HCT116 (cell line): ENCODE measurements around the gene AHSP. TPM values are rescaled to one million over a fixed set of nuclear protein-coding genes. Genes with fewer than 3 reads are reported as not detected.

Experiments
- ATAC-seq: fragments of 200-7000 bp; cut with Tn5 transposase; 2 replicates; pipeline ENCODE4 v1.9.1; 2020; ENCODE audit warnings: mild to moderate bottlenecking, moderate library complexity
- BruUV-seq: library from RNA; stranded (reverse); fragments of 400-500 nt; replicated peaks from 2 replicates; lab custom pipeline; 2021; lab: Mats Ljungman, UMichigan
- CTCF ChIA-PET: fragments of 300-600 bp; sonication (Branson Sonifier 250); formaldehyde crosslinking; loops from one replicate; lab custom pipeline; 2021; ENCODE audit warnings: antibody characterized with exemption; lab: Charles Lee
- POLR2A ChIA-PET: fragments of 300-600, 350-600 bp; sonication (Branson Sonifier 250); formaldehyde crosslinking; loops from one replicate; lab custom pipeline; 2021; ENCODE audit warnings: antibody characterized with exemption; lab: Charles Lee
- RAD21 ChIA-PET, 2 experiments: fragments of 300-600 bp; sonication (Branson Sonifier 250); formaldehyde crosslinking; loops; one replicate each; lab custom pipeline; 2023; ENCODE audit warnings: low total read pairs in 2 of 2; ENCODE audit not compliant: uncharacterized antibody in 2 of 2, unreplicated experiment in 2 of 2, low non-redundant PET in 1 of 2; lab: Charles Lee
- DNase-seq: peaks from one replicate; pipeline ENCODE4 v3.0.0-alpha.2; 2010; ENCODE audit warnings: low read depth, low spot score
- H2AFZ ChIP-seq: fragments of 200-600 bp; shearing (Covaris generic), sonication (generic); 2 replicates; pipeline ENCODE4 v1.6.1; 2017; ENCODE audit warnings: low read depth, mixed run types, mixed read lengths, antibody characterized with exemption, low read length; ENCODE audit not compliant: poor library complexity, severe bottlenecking
- H3K27ac ChIP-seq: 2 replicates; pipeline ENCODE4 v1.5.1; 2012; ENCODE audit warnings: low read depth, low read length
- H3K27me3 ChIP-seq: fragments of 200-600 bp; sonication (generic); 2 replicates; pipeline ENCODE4 v1.6.1; 2016; ENCODE audit warnings: mixed run types, low read length, mixed read lengths; ENCODE audit not compliant: insufficient read depth
- H3K36me3 ChIP-seq, 2 experiments: fragments of 200-500 bp in 1 of 2; fragments of 200-600 bp in 1 of 2; sonication (Bioruptor generic) in 1 of 2; sonication (generic) in 1 of 2; 2 replicates each; pipeline versions ENCODE4 v1.5.1 to v1.6.1; 2014 to 2016; ENCODE audit warnings: low read length in 2 of 2, inconsistent platforms in 1 of 2, mixed read lengths in 1 of 2, mixed run types in 1 of 2; ENCODE audit not compliant: insufficient read depth in 2 of 2, control insufficient read depth in 1 of 2
- H3K4me1 ChIP-seq, 2 experiments: fragments of 200-600 bp in 1 of 2; sonication (generic) in 1 of 2; 2 replicates each; pipeline versions ENCODE4 v1.5.1 to v1.6.1; 2012 to 2017; ENCODE audit warnings: low read length in 2 of 2, inconsistent platforms in 1 of 2, mild to moderate bottlenecking in 1 of 2, mixed read lengths in 1 of 2, mixed run types in 1 of 2, moderate library complexity in 1 of 2; ENCODE audit not compliant: insufficient read depth in 2 of 2, control insufficient read depth in 1 of 2
- H3K4me2 ChIP-seq: fragments of 200-600 bp; sonication (generic); 2 replicates; pipeline ENCODE4 v1.6.1; 2017; ENCODE audit warnings: mixed run types, low read length, mixed read lengths
- H3K4me3 ChIP-seq, 2 experiments: fragments of 200-600 bp in 1 of 2; sonication (generic) in 1 of 2; replicated peaks in 1 of 2; 2 replicates each; pipeline ENCODE4 v1.5.1; 2011 to 2016; ENCODE audit warnings: low read length in 2 of 2, control low read depth in 1 of 2, low read depth in 1 of 2, mild to moderate bottlenecking in 1 of 2, mixed read lengths in 1 of 2, mixed run types in 1 of 2
- H3K79me2 ChIP-seq: fragments of 200-600 bp; sonication (generic); 2 replicates; pipeline ENCODE4 v1.6.1; 2017; ENCODE audit warnings: mild to moderate bottlenecking, mixed run types, low read length, moderate library complexity, mixed read lengths; ENCODE audit not compliant: insufficient read depth
- H3K9ac ChIP-seq: fragments of 200-600 bp; sonication (generic); 2 replicates; pipeline ENCODE4 v1.6.1; 2016; ENCODE audit warnings: low read length, mixed read lengths
- H3K9me2 ChIP-seq: fragments of 200-600 bp; sonication (generic), shearing (Covaris generic); 2 replicates; pipeline ENCODE4 v1.6.1; 2017; ENCODE audit warnings: mixed run types, mild to moderate bottlenecking, moderate library complexity; ENCODE audit not compliant: insufficient read depth
- H3K9me3 ChIP-seq, 2 experiments: fragments of 200-500 bp in 1 of 2; fragments of 200-600 bp in 1 of 2; sonication (Bioruptor generic) in 1 of 2; sonication (generic) in 1 of 2; 2 replicates each; pipeline ENCODE4 v1.6.1; 2014 to 2017; ENCODE audit warnings: low read length in 2 of 2, mixed read lengths in 2 of 2, inconsistent platforms in 1 of 2, low read depth in 1 of 2, mild to moderate bottlenecking in 1 of 2, mixed run types in 1 of 2, moderate library complexity in 1 of 2; ENCODE audit not compliant: control insufficient read depth in 1 of 2, insufficient read depth in 1 of 2
- H4K20me1 ChIP-seq: fragments of 200-600 bp; sonication (generic), shearing (Covaris generic); 2 replicates; pipeline ENCODE4 v1.6.1; 2017; ENCODE audit warnings: mixed run types, mild to moderate bottlenecking, moderate library complexity; ENCODE audit not compliant: insufficient read depth
- ATF3 ChIP-seq: IDR thresholded peaks from 2 replicates; pipeline ENCODE4 v1.6.1; 2012
- CBX3 ChIP-seq: IDR thresholded peaks from 2 replicates; pipeline ENCODE4 v1.6.1; 2012; ENCODE audit warnings: low read depth
- CTCF ChIP-seq, 3 experiments: fragments of 200-600 bp in 1 of 3; sonication (generic) in 1 of 3; IDR thresholded peaks in 2 of 3; conservative IDR thresholded peaks in 1 of 3; 2 replicates each; pipeline ENCODE4 v1.5.1; 2012 to 2017; ENCODE audit warnings: low read depth in 2 of 3, low read length in 2 of 3, antibody characterized with exemption in 1 of 3, borderline replicate concordance in 1 of 3, control low read depth in 1 of 3, mild to moderate bottlenecking in 1 of 3, mixed read lengths in 1 of 3, mixed run types in 1 of 3, moderate library complexity in 1 of 3; ENCODE audit not compliant: insufficient read depth in 1 of 3
- EGR1 ChIP-seq: IDR thresholded peaks from 2 replicates; pipeline ENCODE4 v1.6.1; 2012; ENCODE audit warnings: low read depth
- ELF1 ChIP-seq: IDR thresholded peaks from 2 replicates; pipeline ENCODE4 v1.6.1; 2012; ENCODE audit warnings: low read depth, borderline replicate concordance
- EZH2 ChIP-seq: fragments of 200-600 bp; sonication (generic); IDR thresholded peaks from 2 replicates; pipeline ENCODE4 v1.6.1; 2017; ENCODE audit warnings: antibody characterized with exemption, mixed run types
- EZH2phosphoT487 ChIP-seq: fragments of 200-600 bp; IDR thresholded peaks from 2 replicates; pipeline ENCODE4 v1.6.1; 2018; ENCODE audit warnings: antibody characterized with exemption, borderline replicate concordance
- FOSL1 ChIP-seq: IDR thresholded peaks from 2 replicates; pipeline ENCODE4 v1.6.1; 2012; ENCODE audit warnings: low read depth
- MAX ChIP-seq: IDR thresholded peaks from 2 replicates; pipeline ENCODE4 v1.6.1; 2012
- POLR2AphosphoS5 ChIP-seq: IDR thresholded peaks from 2 replicates; pipeline ENCODE4 v1.6.1; 2011; ENCODE audit warnings: mild to moderate bottlenecking, low read depth, low read length, moderate library complexity
- RAD21 ChIP-seq: IDR thresholded peaks from 2 replicates; pipeline ENCODE4 v1.6.1; 2012; ENCODE audit warnings: low read depth, mild to moderate bottlenecking
- SIN3A ChIP-seq: IDR thresholded peaks from 2 replicates; pipeline ENCODE4 v1.6.1; 2012; ENCODE audit warnings: low read depth
- SP1 ChIP-seq: IDR thresholded peaks from 2 replicates; pipeline ENCODE4 v1.6.1; 2012; ENCODE audit warnings: low read depth
- SRF ChIP-seq: IDR thresholded peaks from 2 replicates; pipeline ENCODE4 v1.6.1; 2012; ENCODE audit warnings: low read depth
- TCF7L2 ChIP-seq: IDR thresholded peaks from 2 replicates; pipeline ENCODE4 v1.7.0; 2011; ENCODE audit warnings: borderline replicate concordance, inconsistent platforms; ENCODE audit not compliant: insufficient read depth, insufficient read length; ENCODE audit errors: extremely low read depth
- YY1 ChIP-seq: IDR thresholded peaks from 2 replicates; pipeline ENCODE4 v1.6.1; 2011; ENCODE audit warnings: low read length, low read depth, moderate library complexity, mild to moderate bottlenecking; ENCODE audit not compliant: insufficient replicate concordance; ENCODE audit errors: extremely low read depth
- ZFX ChIP-seq: fragments of 450-650 bp; IDR thresholded peaks from 2 replicates; pipeline ENCODE4 v1.6.1; 2017
- ZNF274 ChIP-seq: fragments of 200-500 bp; sonication (Bioruptor generic); IDR thresholded peaks from 2 replicates; pipeline ENCODE4 v1.6.1; 2014; ENCODE audit warnings: mild to moderate bottlenecking, low read depth, low read length, inconsistent platforms
- intact Hi-C: fragments of 100-400 bp; cut with micrococcal nuclease; formaldehyde crosslinking; loops from 2 replicates; pipeline ENCODE4 v1.10.0; 2022
- total RNA-seq: library from RNA; stranded (reverse); gene quantifications from one replicate; pipeline ENCODE4 v1.2.1, GENCODE V29; 2021; ENCODE audit not compliant: unreplicated experiment
- TF ChIP-seq, protein P1 (sequence below): IDR thresholded peaks from 2 replicates; pipeline ENCODE4 v1.6.1; 2012; ENCODE audit warnings: low read depth

The AHSP gene
- total RNA-seq, 1 experiment from 2014 or later, result not detected

DNA sequence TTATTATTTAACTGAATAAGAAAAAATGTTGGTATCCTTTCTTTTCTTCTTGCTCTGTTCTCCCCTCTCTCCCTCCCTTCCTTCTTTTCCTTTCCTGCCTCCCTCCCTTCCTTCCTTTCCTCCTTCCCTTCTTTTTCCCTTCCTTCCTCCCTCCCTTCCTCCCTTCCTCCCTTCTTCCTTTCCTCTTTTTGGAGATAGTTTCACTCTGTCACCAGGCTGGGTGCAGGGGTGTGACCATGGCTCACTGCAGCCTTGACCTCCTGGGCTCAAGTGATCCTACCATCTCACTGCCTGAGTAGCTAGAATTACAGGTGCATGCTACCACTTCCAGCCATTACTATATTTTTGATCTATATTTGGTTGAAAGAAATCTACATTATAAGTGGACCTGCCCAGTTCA is 13.8 kb upstream of the AHSP start:
- H3K27me3 ChIP-seq, result no peaks in the 10 kb centered on the region
- H3K4me1 ChIP-seq, result peaks cover 6 to 10% of the 10 kb centered on the region in 2 experiments; a peak in 3 of 4 replicates
- ATAC-seq (no peak), DNase-seq (no peak)
- intact Hi-C loops, result no loop called here
- H3K9me2 ChIP-seq, result no peaks in the 10 kb centered on the region
- POLR2A ChIA-PET, result no interaction called here
- H3K79me2 ChIP-seq, result no peaks in the 10 kb centered on the region
- H2AFZ ChIP-seq, result no peak overlapping the region
- no peak overlapping the region for H3K4me3 ChIP-seq
- no peaks in the 10 kb centered on the region; a peak in 1 of 4 replicates for H3K9me3 ChIP-seq
- no peaks in the 10 kb centered on the region for H4K20me1 ChIP-seq
- no peak overlapping the region for H3K4me2 ChIP-seq
- H3K36me3 ChIP-seq, result no peaks in the 10 kb centered on the region
- TF ChIP-seq ATF3 (no peak), EZH2phosphoT487 (no peak), ELF1 (no peak), SIN3A (no peak), SRF (no peak), EZH2 (no peak), YY1 (no peak), ZNF274 (no peak), MAX (no peak), RAD21 (no peak), CTCF (IDR thresholded peaks at IDR 0.05 in 2 of 3, conservative IDR thresholded peaks at IDR 0.05 in 1 of 3; ENCODE audit: borderline replicate concordance in 1 of 3, insufficient read depth in 1 of 3, low read depth in 2 of 3, low read length in 2 of 3) (no peak), POLR2AphosphoS5 (no peak), ZFX (no peak), TCF7L2 (no peak), FOSL1 (no peak), EGR1 (no peak), SP1 (no peak), CBX3 (no peak)
- TF ChIP-seq, protein P1, sequence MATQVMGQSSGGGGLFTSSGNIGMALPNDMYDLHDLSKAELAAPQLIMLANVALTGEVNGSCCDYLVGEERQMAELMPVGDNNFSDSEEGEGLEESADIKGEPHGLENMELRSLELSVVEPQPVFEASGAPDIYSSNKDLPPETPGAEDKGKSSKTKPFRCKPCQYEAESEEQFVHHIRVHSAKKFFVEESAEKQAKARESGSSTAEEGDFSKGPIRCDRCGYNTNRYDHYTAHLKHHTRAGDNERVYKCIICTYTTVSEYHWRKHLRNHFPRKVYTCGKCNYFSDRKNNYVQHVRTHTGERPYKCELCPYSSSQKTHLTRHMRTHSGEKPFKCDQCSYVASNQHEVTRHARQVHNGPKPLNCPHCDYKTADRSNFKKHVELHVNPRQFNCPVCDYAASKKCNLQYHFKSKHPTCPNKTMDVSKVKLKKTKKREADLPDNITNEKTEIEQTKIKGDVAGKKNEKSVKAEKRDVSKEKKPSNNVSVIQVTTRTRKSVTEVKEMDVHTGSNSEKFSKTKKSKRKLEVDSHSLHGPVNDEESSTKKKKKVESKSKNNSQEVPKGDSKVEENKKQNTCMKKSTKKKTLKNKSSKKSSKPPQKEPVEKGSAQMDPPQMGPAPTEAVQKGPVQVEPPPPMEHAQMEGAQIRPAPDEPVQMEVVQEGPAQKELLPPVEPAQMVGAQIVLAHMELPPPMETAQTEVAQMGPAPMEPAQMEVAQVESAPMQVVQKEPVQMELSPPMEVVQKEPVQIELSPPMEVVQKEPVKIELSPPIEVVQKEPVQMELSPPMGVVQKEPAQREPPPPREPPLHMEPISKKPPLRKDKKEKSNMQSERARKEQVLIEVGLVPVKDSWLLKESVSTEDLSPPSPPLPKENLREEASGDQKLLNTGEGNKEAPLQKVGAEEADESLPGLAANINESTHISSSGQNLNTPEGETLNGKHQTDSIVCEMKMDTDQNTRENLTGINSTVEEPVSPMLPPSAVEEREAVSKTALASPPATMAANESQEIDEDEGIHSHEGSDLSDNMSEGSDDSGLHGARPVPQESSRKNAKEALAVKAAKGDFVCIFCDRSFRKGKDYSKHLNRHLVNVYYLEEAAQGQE, result no peak
- TF ChIP-seq, all 23 proteins: peak for 0
- H3K9ac ChIP-seq, result no peak overlapping the region
- no TSS peak for BruUV-seq
- ChIA-PET CTCF (no interaction called here), RAD21 (no interaction called here)
- no peak overlapping the region for H3K27ac ChIP-seq
